Measurements from ENCODE around the gene PAK6.

PAK6 gene

DNA sequence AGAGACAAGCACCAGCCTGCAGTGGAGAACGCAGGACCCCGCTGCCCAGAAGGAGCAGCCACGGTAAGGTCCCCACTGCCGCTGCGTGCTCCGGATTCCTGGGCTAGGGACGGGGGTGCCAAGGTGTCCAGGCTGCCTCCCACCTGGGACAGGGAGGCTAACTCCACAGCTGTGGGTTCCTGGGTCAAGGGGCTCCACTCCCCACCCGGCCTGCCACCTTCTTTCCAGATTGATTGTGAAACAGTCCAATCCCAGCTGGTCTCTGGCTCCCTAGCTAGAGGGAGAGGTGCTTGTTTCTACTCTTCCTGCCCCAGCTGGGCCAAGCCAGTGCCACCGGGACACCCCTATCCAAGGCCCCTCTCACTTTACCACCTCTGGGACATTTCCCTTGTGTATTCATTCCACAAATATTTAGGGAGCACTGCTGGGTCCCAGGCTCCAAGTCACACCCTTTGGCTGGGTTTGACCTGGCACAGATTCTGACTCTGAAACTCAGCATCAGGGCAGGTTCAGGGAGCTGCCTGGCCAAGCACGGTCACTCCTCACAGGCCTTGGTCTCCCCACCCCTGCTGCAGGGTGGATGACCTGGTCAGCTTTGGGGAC lies 1.9 kb downstream of the PAK6 start:
- Histone ChIP-seq H3K4me3 (replicated peaks; ENCODE audit: insufficient read depth, low read length) (no peak overlapping the region), H3K27ac (replicated peaks) (no peak overlapping the region), H3K27me3 (ENCODE audit: insufficient read depth, poor library complexity, severe bottlenecking) (peaks cover 7% of the 10 kb centered on the region)
- no peak for TF ChIP-seq GABPA (IDR thresholded peaks at IDR 0.05; ENCODE audit: low read depth)
- TF ChIP-seq POLR2AphosphoS5 (IDR thresholded peaks at IDR 0.05; ENCODE audit: low read depth) = no peak
- TF ChIP-seq, protein P1, sequence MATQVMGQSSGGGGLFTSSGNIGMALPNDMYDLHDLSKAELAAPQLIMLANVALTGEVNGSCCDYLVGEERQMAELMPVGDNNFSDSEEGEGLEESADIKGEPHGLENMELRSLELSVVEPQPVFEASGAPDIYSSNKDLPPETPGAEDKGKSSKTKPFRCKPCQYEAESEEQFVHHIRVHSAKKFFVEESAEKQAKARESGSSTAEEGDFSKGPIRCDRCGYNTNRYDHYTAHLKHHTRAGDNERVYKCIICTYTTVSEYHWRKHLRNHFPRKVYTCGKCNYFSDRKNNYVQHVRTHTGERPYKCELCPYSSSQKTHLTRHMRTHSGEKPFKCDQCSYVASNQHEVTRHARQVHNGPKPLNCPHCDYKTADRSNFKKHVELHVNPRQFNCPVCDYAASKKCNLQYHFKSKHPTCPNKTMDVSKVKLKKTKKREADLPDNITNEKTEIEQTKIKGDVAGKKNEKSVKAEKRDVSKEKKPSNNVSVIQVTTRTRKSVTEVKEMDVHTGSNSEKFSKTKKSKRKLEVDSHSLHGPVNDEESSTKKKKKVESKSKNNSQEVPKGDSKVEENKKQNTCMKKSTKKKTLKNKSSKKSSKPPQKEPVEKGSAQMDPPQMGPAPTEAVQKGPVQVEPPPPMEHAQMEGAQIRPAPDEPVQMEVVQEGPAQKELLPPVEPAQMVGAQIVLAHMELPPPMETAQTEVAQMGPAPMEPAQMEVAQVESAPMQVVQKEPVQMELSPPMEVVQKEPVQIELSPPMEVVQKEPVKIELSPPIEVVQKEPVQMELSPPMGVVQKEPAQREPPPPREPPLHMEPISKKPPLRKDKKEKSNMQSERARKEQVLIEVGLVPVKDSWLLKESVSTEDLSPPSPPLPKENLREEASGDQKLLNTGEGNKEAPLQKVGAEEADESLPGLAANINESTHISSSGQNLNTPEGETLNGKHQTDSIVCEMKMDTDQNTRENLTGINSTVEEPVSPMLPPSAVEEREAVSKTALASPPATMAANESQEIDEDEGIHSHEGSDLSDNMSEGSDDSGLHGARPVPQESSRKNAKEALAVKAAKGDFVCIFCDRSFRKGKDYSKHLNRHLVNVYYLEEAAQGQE (IDR thresholded peaks at IDR 0.05; ENCODE audit: insufficient replicate concordance, low read depth) = no peak
- TF ChIP-seq, protein P2, sequence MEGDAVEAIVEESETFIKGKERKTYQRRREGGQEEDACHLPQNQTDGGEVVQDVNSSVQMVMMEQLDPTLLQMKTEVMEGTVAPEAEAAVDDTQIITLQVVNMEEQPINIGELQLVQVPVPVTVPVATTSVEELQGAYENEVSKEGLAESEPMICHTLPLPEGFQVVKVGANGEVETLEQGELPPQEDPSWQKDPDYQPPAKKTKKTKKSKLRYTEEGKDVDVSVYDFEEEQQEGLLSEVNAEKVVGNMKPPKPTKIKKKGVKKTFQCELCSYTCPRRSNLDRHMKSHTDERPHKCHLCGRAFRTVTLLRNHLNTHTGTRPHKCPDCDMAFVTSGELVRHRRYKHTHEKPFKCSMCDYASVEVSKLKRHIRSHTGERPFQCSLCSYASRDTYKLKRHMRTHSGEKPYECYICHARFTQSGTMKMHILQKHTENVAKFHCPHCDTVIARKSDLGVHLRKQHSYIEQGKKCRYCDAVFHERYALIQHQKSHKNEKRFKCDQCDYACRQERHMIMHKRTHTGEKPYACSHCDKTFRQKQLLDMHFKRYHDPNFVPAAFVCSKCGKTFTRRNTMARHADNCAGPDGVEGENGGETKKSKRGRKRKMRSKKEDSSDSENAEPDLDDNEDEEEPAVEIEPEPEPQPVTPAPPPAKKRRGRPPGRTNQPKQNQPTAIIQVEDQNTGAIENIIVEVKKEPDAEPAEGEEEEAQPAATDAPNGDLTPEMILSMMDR (IDR thresholded peaks at IDR 0.05; ENCODE audit: insufficient read depth, low read length) = no peak
- TF ChIP-seq SPI1 (IDR thresholded peaks at IDR 0.05; ENCODE audit: borderline replicate concordance, low read depth) = no peak
- DNase-seq (ENCODE audit: low read depth in 1 of 2, low spot score in 1 of 2) = no peak

DNA sequence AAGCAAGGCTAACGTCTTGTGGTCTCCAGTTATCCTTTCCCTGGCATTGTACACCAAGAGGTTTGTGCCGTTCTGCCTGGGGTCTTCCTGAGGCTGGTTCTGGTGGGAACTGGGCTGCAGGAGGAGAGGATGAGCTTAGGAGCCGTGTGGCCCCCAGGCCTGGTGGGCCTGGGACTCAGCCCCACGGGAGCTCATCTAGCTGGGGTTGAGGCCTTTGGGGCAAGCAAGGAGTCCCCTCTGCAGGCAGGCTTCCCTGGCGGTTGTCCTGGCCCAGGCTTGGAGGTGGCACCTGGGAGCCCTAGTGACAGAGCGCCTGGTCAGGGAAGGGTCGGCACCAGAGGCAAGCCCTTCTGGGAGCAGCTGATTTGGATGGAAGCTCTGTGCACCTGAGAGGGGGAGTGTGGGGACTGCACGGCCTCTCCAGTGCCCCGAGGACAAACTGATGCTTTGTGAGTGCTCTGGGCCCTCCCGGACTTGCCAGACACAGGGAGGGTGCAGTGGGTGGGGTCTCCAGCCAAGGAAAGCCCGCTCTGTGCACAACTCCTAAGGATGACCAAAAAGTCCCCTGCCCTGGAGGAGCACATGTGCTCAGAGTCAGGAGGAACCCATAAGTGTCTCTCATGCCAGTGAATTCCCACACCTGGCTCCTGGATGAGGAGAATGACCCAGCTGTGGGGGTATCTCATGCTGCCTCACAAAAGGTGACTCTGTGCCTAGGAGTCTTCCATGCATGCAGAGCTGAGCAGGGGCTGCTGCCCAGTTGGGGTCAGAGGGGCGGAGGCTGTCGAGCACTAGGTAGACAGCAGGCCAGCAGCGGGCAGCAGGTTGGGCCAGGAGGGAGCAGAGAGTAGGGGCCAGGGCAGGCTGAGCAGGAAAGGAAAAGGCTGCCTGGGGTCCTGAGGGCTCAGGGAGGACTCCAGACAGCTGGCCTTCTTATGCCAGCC lies 2.7 kb downstream of the PAK6 start:
- TF ChIP-seq POLR2AphosphoS5 (IDR thresholded peaks at IDR 0.05; ENCODE audit: low read depth) (no peak), SPI1 (IDR thresholded peaks at IDR 0.05; ENCODE audit: borderline replicate concordance, low read depth) (no peak)
- Histone ChIP-seq H3K4me3 (replicated peaks; ENCODE audit: insufficient read depth, low read length) (no peak overlapping the region), H3K27ac (replicated peaks) (no peak overlapping the region), H3K27me3 (ENCODE audit: insufficient read depth, poor library complexity, severe bottlenecking) (peaks cover 7% of the 10 kb centered on the region)
- DNase-seq (ENCODE audit: low read depth in 1 of 2, low spot score in 1 of 2) = no peak

DNA sequence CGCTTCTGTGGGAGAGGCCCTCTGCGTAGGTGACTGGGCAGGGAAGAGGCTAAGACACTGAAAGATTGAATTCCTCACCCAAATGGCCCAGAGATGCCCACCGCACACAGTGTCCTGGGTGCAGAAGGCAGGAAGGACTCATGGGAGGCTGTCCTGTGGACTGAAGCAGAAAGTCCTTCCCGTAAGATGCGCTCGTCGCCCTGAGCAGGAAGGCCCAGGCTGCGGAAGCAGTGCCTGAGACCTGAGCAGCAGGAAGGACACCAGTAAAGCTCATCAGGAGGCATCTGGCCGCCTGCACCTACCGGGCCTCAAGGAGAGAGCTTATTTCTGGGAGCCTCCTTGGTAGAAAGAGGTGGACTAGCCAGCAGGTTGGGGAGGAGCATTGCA lies 3.3 kb downstream of the PAK6 start:
- DNase-seq (ENCODE audit: low read depth in 1 of 2, low spot score in 1 of 2) = no peak
- Histone ChIP-seq H3K27me3 (ENCODE audit: insufficient read depth, poor library complexity, severe bottlenecking) (peaks cover 7% of the 10 kb centered on the region), H3K27ac (replicated peaks) (no peak overlapping the region), H3K4me3 (replicated peaks; ENCODE audit: insufficient read depth, low read length) (no peak overlapping the region)
- TF ChIP-seq, protein P2 (IDR thresholded peaks at IDR 0.05; ENCODE audit: insufficient read depth, low read length) = no peak
- TF ChIP-seq GABPA (IDR thresholded peaks at IDR 0.05; ENCODE audit: low read depth) (no peak), POLR2AphosphoS5 (IDR thresholded peaks at IDR 0.05; ENCODE audit: low read depth) (no peak), SPI1 (IDR thresholded peaks at IDR 0.05; ENCODE audit: borderline replicate concordance, low read depth) (no peak)
- TF ChIP-seq, protein P1 (IDR thresholded peaks at IDR 0.05; ENCODE audit: insufficient replicate concordance, low read depth) = no peak

DNA sequence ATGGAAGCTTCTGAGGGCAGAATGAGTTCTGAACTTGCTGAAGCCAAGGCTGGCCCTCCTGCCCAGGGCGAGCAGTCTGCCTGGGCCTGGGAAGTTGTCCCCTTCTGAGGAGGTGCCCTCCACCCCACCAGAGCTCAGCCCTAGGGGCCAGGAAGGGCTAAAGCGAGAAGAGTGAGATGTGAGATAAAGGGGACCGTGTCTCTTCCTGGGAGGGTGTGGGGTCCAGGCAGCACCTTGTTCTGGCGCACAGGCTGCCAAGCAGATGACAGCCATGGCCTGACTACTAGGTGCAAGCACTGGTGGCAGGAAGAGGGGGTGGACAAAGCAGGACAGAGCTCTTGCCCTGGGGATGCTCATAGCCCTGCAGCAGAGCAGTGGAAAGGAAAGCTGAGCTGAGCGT lies 3.7 kb downstream of the PAK6 start:
- TF ChIP-seq, protein P2 (IDR thresholded peaks at IDR 0.05; ENCODE audit: insufficient read depth, low read length) = no peak
- TF ChIP-seq POLR2AphosphoS5 (IDR thresholded peaks at IDR 0.05; ENCODE audit: low read depth) (no peak), GABPA (IDR thresholded peaks at IDR 0.05; ENCODE audit: low read depth) (no peak), SPI1 (IDR thresholded peaks at IDR 0.05; ENCODE audit: borderline replicate concordance, low read depth) (no peak)
- TF ChIP-seq, protein P1 (IDR thresholded peaks at IDR 0.05; ENCODE audit: insufficient replicate concordance, low read depth) = no peak
- DNase-seq (ENCODE audit: low read depth in 1 of 2, low spot score in 1 of 2) = no peak
- H3K4me3 ChIP-seq (replicated peaks; ENCODE audit: insufficient read depth, low read length) = no peak overlapping the region
- H3K27ac ChIP-seq (replicated peaks) = no peak overlapping the region
- peaks cover 7% of the 10 kb centered on the region for H3K27me3 ChIP-seq (ENCODE audit: insufficient read depth, poor library complexity, severe bottlenecking)

All from HL-60 (cell line).